RPMI8226 (cell line): Measurements from ENCODE around the gene RPA1.
"Not testable (repeated sequence)": the region's sequence is repeated elsewhere in the genome, so short reads cannot be mapped to it uniquely, and the experiment has no call there.

Source experiments
- DNase-seq: peaks from one replicate; pipeline ENCODE4 v3.0.0-alpha.2; 2015

RPA1 gene

GRCh38 chr17:1829592-1830257 is at the start of gene RPA1, which contains the start of gene SMYD4:
Gene RPA1 (plus strand): TSS chr17:1830005. CDS start chr17:1830094, 89 bp downstream.
Gene SMYD4 (minus strand): TSS chr17:1829902. CDS start chr17:1827994, 1,908 bp downstream.
- DNase-seq: peak; percentile 90

GRCh38 chr17:1782171-1782567 is 47.6 kb upstream of the RPA1 start:
- no peak for DNase-seq

GRCh38 chr17:1783271-1783670 is 46.5 kb upstream of the RPA1 start:
- DNase-seq: no peak

GRCh38 chr17:1783834-1784611 is 45.8 kb upstream of the RPA1 start:
- DNase-seq: peak; percentile 10

- no peak for DNase-seq
These were observed 43.9 kb upstream of the RPA1 start for GRCh38 chr17:1785930-1786329.

- DNase-seq: no peak
These were observed 43.1 kb upstream of the RPA1 start for GRCh38 chr17:1786708-1787107.

GRCh38 chr17:1787301-1787902 is 42.4 kb upstream of the RPA1 start:
- DNase-seq: no peak

- no peak for DNase-seq
These were observed 39.9 kb upstream of the RPA1 start for GRCh38 chr17:1789936-1790335.

GRCh38 chr17:1792495-1793446 is 37.0 kb upstream of the RPA1 start:
- DNase-seq: no peak

GRCh38 chr17:1793447-1793806 is 36.4 kb upstream of the RPA1 start:
- no peak for DNase-seq

GRCh38 chr17:1796800-1797199 is 33.0 kb upstream of the RPA1 start:
- no peak for DNase-seq

GRCh38 chr17:1797323-1797722 is 32.5 kb upstream of the RPA1 start:
- no peak for DNase-seq

- not testable (repeated sequence) for DNase-seq
These were observed 32.0 kb upstream of the RPA1 start for GRCh38 chr17:1797846-1798245.

- DNase-seq: no peak
These were observed 29.6 kb upstream of the RPA1 start for GRCh38 chr17:1800240-1800639.

- DNase-seq: no peak
These were observed 29.1 kb upstream of the RPA1 start for GRCh38 chr17:1800712-1801111.

GRCh38 chr17:1802429-1802828 is 27.4 kb upstream of the RPA1 start:
- no peak for DNase-seq

GRCh38 chr17:1803280-1803679 is 26.5 kb upstream of the RPA1 start:
- DNase-seq: no peak

- no peak for DNase-seq
These were observed 21.9 kb upstream of the RPA1 start for GRCh38 chr17:1807890-1808289.

- no peak for DNase-seq
These were observed 21.2 kb upstream of the RPA1 start for GRCh38 chr17:1808644-1809043.

- DNase-seq: not testable (repeated sequence)
These were observed 20.0 kb upstream of the RPA1 start for GRCh38 chr17:1809815-1810214.

GRCh38 chr17:1810450-1811103 is 19.2 kb upstream of the RPA1 start:
- DNase-seq: no peak

- no peak for DNase-seq
These were observed 16.7 kb upstream of the RPA1 start for GRCh38 chr17:1813088-1813487.
